ENCODE data around the gene CD40.

The CD40 gene

DNA sequence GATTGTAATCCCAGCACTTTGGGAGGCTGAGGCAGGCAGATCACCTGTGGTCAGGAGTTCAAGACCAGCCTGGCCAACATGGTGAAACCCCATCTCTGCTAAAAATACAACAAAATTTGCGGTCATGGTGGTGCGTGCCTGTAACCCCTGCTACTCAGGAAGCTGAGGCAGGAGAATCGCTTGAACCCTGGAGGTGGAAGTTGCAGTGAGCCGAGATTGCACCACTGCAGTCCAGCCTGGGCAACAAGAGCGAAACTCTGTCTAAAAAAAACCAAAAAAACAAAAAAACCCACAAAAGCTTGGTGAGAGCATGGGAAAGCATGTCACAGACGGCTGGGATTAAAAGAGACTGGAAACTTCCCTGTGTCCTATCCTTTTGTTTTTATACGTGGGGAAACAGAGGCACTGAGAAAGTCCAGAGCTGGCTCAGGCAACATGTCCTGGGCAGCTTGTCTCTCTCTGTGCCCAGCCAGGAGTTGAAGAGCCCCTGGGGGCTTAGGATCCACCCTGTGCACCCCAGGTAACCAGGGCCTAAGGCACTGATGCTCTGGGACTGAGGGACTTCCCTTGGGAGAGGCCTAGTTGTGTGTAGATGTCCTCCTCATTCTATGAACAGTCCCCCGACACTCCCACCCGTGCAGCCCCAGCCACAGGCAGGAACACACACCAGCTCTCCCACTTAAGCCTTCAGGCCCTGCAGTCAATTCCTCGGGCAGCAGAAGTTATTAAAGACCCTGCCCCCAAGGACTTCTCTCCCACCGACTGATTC, 16.0 kb downstream of the CD40 start:
- no peak for DNase-seq (ENCODE audit: extremely low spot score)
- TF ChIP-seq, protein P1, sequence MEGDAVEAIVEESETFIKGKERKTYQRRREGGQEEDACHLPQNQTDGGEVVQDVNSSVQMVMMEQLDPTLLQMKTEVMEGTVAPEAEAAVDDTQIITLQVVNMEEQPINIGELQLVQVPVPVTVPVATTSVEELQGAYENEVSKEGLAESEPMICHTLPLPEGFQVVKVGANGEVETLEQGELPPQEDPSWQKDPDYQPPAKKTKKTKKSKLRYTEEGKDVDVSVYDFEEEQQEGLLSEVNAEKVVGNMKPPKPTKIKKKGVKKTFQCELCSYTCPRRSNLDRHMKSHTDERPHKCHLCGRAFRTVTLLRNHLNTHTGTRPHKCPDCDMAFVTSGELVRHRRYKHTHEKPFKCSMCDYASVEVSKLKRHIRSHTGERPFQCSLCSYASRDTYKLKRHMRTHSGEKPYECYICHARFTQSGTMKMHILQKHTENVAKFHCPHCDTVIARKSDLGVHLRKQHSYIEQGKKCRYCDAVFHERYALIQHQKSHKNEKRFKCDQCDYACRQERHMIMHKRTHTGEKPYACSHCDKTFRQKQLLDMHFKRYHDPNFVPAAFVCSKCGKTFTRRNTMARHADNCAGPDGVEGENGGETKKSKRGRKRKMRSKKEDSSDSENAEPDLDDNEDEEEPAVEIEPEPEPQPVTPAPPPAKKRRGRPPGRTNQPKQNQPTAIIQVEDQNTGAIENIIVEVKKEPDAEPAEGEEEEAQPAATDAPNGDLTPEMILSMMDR (IDR thresholded peaks at IDR 0.05; ENCODE audit: control extremely low read depth, extremely low read depth, low read depth, missing control alignments) = no peak
- CTCF ChIA-PET = interaction anchor here (0.7 to 1.6 kb wide), 6 partner anchors 9 to 215 kb away, joined by 3 to 4 read pairs (median 4); no protein-coding TSS in a partner anchor
- POLR2A ChIA-PET = no interaction called here

DNA sequence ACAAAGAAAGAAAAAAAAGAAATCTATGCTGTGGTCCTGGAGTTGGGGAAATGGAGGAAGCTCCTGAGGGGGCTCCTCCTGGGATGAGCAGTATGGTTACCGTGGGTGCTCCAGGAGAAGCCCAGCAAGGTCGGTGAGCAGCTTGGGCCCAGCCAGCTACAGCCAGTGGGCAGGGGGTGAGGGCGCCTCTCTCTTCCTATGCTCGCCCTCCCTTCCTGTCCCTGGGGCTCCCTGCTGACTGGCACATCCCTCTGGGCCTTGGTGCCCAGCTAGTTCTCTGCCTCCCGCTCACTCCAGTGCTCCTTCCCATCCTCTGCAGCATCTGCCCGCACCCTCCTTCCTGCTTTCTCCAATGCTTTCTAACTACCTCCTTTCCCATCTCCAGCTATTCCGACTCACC, 16.6 kb downstream of the CD40 start:
- DNase-seq (ENCODE audit: extremely low spot score) = no peak
- ChIA-PET CTCF (interaction anchor here (1.0 to 1.3 kb wide), 4 partner anchors 9 to 214 kb away, joined by 3 to 4 read pairs (median 4); no protein-coding TSS in a partner anchor), POLR2A (no interaction called here)
- TF ChIP-seq, protein P1 (IDR thresholded peaks at IDR 0.05; ENCODE audit: control extremely low read depth, extremely low read depth, low read depth, missing control alignments) = no peak

DNA sequence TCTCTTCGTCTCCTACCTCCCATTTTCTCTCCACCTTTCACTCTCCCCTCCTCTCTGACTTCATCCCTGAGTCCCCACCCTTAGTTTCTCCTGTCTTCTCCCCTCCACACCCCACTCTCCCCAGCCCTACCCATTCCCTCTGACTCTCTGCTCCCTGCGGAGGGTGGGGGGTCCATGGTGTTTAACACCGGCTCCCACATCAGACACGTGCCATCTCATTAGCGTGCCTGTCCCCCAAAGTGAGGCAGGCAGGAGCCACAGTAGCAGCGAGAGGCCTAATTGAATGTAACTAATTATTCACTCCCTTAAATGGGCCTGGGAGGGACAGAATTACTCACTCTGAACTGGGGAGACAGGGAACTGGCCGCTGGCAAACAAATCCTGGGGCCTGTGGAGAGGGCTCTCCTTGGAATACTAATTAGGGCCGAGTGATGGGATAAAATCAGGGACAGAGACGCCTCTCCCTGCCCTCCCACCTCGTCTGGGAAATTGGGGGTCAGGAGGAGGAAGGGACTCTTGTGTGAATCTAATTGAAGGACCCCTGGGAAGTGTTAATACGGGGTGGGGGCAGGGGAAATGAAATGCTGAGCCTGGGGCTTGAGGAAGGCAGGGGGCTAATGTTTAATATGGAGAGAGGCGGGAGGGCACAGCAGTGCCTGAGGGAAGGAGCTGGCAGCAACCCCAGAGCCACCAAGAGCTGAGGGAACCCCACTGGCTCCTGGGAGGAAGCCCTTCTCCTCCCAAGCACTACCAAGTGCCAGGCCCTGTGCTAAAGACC, 17.9 kb downstream of the CD40 start:
- POLR2A ChIA-PET = interaction anchor here (0.7 kb wide), 1 partner anchor 1377 kb away, joined by 4 read pairs; no protein-coding TSS in a partner anchor
- CTCF ChIA-PET = interaction anchor here (1.0 kb wide), 1 partner anchor 114 kb away, joined by 3 read pairs; no protein-coding TSS in a partner anchor
- TF ChIP-seq, protein P1 (IDR thresholded peaks at IDR 0.05; ENCODE audit: control extremely low read depth, extremely low read depth, low read depth, missing control alignments) = no peak
- DNase-seq (ENCODE audit: extremely low spot score) = no peak

GRCh38 chr20:46137816-46138215, 19.7 kb downstream of the CD40 start:
- TF ChIP-seq, protein P1 (IDR thresholded peaks at IDR 0.05; ENCODE audit: control extremely low read depth, extremely low read depth, low read depth, missing control alignments) = no peak
- CTCF ChIA-PET = interaction anchor here (1.3 to 2.1 kb wide), 2 partner anchors 38 to 270 kb away, joined by 3 to 5 read pairs; no protein-coding TSS in a partner anchor

GRCh38 chr20:46139266-46139889, 21.3 kb downstream of the CD40 start:
- no peak for DNase-seq (ENCODE audit: extremely low spot score)
- POLR2A ChIA-PET = no interaction called here
- TF ChIP-seq, protein P1 (IDR thresholded peaks at IDR 0.05; ENCODE audit: control extremely low read depth, extremely low read depth, low read depth, missing control alignments) = no peak
- CTCF ChIA-PET = interaction anchor here (1.0 kb wide), 1 partner anchor 10 kb away, joined by 4 read pairs; no protein-coding TSS in a partner anchor

More at GRCh38 chr20:46137816-46138215, 19.7 kb downstream of the CD40 start:
- POLR2A ChIA-PET = no interaction called here
- DNase-seq (ENCODE audit: extremely low spot score) = no peak

Data from GM10248 (cell line).